Fibroblast of lung (primary cell): ENCODE measurements around the gene SLC44A4. TPM values are rescaled to one million over a fixed set of nuclear protein-coding genes. Genes with fewer than 3 reads are reported as not detected.
A peak's percentile ranks its signal among the peaks of the same experiment; 100 is the strongest.

ENCODE experiments used
- DNase-seq, 2 donors: peaks; one replicate each; pipeline versions ENCODE4 v3.0.0 to v3.0.0-alpha.2; 2010; ENCODE audit warnings: low read depth in 2 of 2
- H2AFZ ChIP-seq: 2 replicates; pipeline ENCODE4 v1.5.1; 2012; ENCODE audit warnings: low read length, control low read depth, inconsistent platforms
- H3K27ac ChIP-seq: 2 replicates; pipeline ENCODE4 v1.5.1; 2011; ENCODE audit warnings: low read length, control low read depth; ENCODE audit not compliant: insufficient read depth
- H3K27me3 ChIP-seq: 2 replicates; pipeline ENCODE4 v1.5.1; 2011; ENCODE audit warnings: mild to moderate bottlenecking, low read length; ENCODE audit not compliant: control insufficient read depth, insufficient read depth
- H3K36me3 ChIP-seq: 2 replicates; pipeline ENCODE4 v1.5.1; 2011; ENCODE audit warnings: low read length; ENCODE audit not compliant: control insufficient read depth, insufficient read depth
- H3K4me1 ChIP-seq: 2 replicates; pipeline ENCODE4 v1.5.1; 2011; ENCODE audit warnings: low read length; ENCODE audit not compliant: control insufficient read depth, insufficient read depth; ENCODE audit errors: extremely low read depth
- H3K4me2 ChIP-seq: 2 replicates; pipeline ENCODE4 v1.5.1; 2011; ENCODE audit warnings: low read length, control low read depth; ENCODE audit not compliant: insufficient read depth; ENCODE audit errors: extremely low read depth
- H3K4me3 ChIP-seq, 4 experiments: fragments of 200-600 bp in 1 of 4; sonication (generic) in 1 of 4; replicated peaks in 1 of 4; 2 replicates each; pipeline ENCODE4 v1.5.1; 2011 to 2016; ENCODE audit warnings: low read length in 4 of 4, low read depth in 3 of 4, mild to moderate bottlenecking in 3 of 4, control low read depth in 2 of 4, inconsistent platforms in 1 of 4, mixed read lengths in 1 of 4; ENCODE audit not compliant: insufficient read depth in 1 of 4; ENCODE audit errors: control extremely low read depth in 1 of 4
- H3K79me2 ChIP-seq: 2 replicates; pipeline ENCODE4 v1.5.1; 2012; ENCODE audit warnings: mild to moderate bottlenecking, low read length, inconsistent platforms; ENCODE audit not compliant: control insufficient read depth, insufficient read depth
- H3K9ac ChIP-seq: 2 replicates; pipeline ENCODE4 v1.5.1; 2011; ENCODE audit warnings: mild to moderate bottlenecking, low read length, control low read depth; ENCODE audit not compliant: insufficient read depth
- H3K9me3 ChIP-seq: 2 replicates; pipeline ENCODE4 v1.5.1; 2012; ENCODE audit warnings: low read depth, low read length; ENCODE audit not compliant: control insufficient read depth, insufficient read depth
- H4K20me1 ChIP-seq: 2 replicates; pipeline ENCODE4 v1.5.1; 2011; ENCODE audit warnings: low read length; ENCODE audit not compliant: control insufficient read depth, insufficient read depth; ENCODE audit errors: extremely low read depth
- EZH2 ChIP-seq: IDR thresholded peaks from 2 replicates; pipeline ENCODE4 v1.5.1; 2012; ENCODE audit warnings: low read length, control low read depth, mild to moderate bottlenecking; ENCODE audit errors: missing control alignments
- polyA plus RNA-seq, 2 donors: library from polyadenylated mRNA; depleted of rRNA in 1 of 2; stranded (reverse) in 1 of 2; unstranded in 1 of 2; fragments of >200 nt; gene quantifications; 2 replicates each; pipeline ENCODE4 v1.2.1, GENCODE V29; 2011 to 2012; ENCODE audit warnings: missing spikeins in 1 of 2
- total RNA-seq: library from RNA; depleted of rRNA; stranded (reverse); fragments of >200 nt; gene quantifications from 2 replicates; pipeline ENCODE4 v1.2.1, GENCODE V29; 2014
- TF ChIP-seq, protein P1 (sequence below), 2 donors: IDR thresholded peaks in 1 of 2; conservative IDR thresholded peaks in 1 of 2; 1 replicate in 1 of 2; 2 replicates in 1 of 2; pipeline ENCODE4 v1.5.1; 2011 to 2012; ENCODE audit warnings: low read length in 2 of 2, control low read depth in 1 of 2, inconsistent platforms in 1 of 2, low read depth in 1 of 2, mild to moderate bottlenecking in 1 of 2

Gene SLC44A4
- total and polyA plus RNA-seq, 2 donors (not counting 1 experiment from before 2014, with no cell fraction given), result not detected

DNA sequence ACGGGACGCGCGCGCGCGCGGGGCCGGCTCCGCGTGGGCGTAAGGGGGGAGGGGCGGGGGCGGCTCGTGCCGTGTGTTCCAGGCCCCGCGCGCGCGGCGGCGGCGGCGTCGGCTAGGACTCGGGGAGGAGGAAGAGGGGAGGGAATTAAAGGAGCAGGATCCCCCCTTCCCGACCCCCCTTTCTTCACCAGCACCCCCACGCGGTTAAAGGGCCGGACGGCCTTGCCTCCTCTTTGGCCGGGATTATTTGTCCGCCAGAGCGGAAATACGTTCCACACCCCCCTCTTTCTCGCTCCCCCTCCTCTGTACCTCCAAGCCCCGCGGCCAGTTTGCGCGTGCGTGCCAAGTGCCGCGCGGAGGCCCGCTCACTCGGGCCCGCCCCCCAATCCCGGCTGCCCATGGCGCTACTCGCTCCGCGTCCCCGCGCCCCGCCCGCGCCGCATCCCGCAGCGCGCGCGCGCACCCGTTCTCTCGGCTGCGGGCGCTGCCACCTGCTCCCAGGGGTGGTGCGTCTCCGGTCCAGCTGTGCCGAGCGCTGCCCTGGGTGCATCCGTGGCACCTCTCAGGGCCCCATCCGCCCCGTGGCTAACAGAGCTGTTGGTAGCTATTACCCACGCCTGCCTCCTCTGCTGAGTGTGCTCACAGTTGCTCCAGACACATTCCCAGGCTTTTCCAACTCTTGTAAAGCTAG lies 23.3 kb upstream of the SLC44A4 start, which contains the start of gene ZBTB12:
Gene ZBTB12, minus strand, starts transcription at position 134 of the 691 bp plus-strand sequence. CDS start 781 bp downstream, outside the sequence.
- no peaks in the 10 kb centered on the region for H3K27me3 ChIP-seq
- H3K9ac ChIP-seq, result peak within 1 kb of the TSS; percentile 50
- peak within 1 kb of the TSS; percentile 83 for H3K4me2 ChIP-seq
- H3K4me1 ChIP-seq, result peaks cover 11% of the 10 kb centered on the region
- H3K79me2 ChIP-seq, result peaks cover 9% of the 10 kb centered on the region
- peak; percentile 96 to 99 for DNase-seq
- H3K9me3 ChIP-seq, result no peaks in the 10 kb centered on the region
- peak within 1 kb of the TSS; percentile 63 to 68 (median 66) for H3K4me3 ChIP-seq
- H3K27ac ChIP-seq, result peak within 1 kb of the TSS; percentile 61
- peak within 1 kb of the TSS; percentile 78 for H2AFZ ChIP-seq
- TF ChIP-seq EZH2, result no peak
- TF ChIP-seq, protein P1, sequence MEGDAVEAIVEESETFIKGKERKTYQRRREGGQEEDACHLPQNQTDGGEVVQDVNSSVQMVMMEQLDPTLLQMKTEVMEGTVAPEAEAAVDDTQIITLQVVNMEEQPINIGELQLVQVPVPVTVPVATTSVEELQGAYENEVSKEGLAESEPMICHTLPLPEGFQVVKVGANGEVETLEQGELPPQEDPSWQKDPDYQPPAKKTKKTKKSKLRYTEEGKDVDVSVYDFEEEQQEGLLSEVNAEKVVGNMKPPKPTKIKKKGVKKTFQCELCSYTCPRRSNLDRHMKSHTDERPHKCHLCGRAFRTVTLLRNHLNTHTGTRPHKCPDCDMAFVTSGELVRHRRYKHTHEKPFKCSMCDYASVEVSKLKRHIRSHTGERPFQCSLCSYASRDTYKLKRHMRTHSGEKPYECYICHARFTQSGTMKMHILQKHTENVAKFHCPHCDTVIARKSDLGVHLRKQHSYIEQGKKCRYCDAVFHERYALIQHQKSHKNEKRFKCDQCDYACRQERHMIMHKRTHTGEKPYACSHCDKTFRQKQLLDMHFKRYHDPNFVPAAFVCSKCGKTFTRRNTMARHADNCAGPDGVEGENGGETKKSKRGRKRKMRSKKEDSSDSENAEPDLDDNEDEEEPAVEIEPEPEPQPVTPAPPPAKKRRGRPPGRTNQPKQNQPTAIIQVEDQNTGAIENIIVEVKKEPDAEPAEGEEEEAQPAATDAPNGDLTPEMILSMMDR (conservative IDR thresholded peaks at IDR 0.05 in 1 of 2, IDR thresholded peaks at IDR 0.05 in 1 of 2; ENCODE audit: low read depth in 1 of 2, low read length in 2 of 2), result no peak
- H3K36me3 ChIP-seq, result peaks cover 1% of the 10 kb centered on the region
- H4K20me1 ChIP-seq, result no peaks in the 10 kb centered on the region

DNA sequence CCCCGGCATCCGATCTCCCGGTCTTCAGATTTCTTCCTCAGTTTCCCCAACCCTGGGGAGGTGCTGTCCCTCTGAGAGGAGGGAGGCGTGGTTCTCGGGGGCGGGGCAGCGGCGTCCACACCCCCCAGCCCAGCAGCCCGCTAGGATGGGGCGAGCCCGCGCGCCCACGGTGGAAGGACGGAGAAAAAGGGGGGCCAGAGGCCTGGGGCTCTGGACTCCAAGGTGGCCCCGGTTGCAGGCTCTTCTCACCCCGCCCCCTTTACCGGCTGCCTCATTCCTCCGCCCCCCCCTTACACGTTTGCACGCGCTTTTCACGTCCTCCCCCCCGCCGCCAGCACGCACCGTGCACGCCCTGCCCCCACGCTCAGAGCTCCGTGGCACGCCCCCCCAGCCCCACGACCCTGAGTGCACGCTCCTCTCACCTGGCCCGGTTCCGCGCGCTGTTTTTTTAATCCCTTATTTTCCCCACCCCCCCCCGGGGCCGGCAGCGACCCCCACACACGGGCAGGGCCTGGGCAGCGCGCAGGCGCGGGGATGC lies 22.7 kb upstream of the SLC44A4 start:
- Histone ChIP-seq H3K79me2 (peaks cover 9% of the 10 kb centered on the region), H2AFZ (no peak overlapping the region), H3K27ac (peak overlapping the region; percentile 14), H3K9ac (peak overlapping the region; percentile 50), H3K9me3 (no peaks in the 10 kb centered on the region), H4K20me1 (no peaks in the 10 kb centered on the region), H3K4me1 (peaks cover 11% of the 10 kb centered on the region), H3K4me3 (peak overlapping the region; percentile 41 to 68 (median 56)), H3K4me2 (peak overlapping the region; percentile 69), H3K36me3 (peaks cover 1% of the 10 kb centered on the region), H3K27me3 (no peaks in the 10 kb centered on the region)
- TF ChIP-seq, protein P1 (conservative IDR thresholded peaks at IDR 0.05 in 1 of 2, IDR thresholded peaks at IDR 0.05 in 1 of 2; ENCODE audit: low read depth in 1 of 2, low read length in 2 of 2), result no peak
- no peak for TF ChIP-seq EZH2
- peak; percentile 30 to 62 for DNase-seq

DNA sequence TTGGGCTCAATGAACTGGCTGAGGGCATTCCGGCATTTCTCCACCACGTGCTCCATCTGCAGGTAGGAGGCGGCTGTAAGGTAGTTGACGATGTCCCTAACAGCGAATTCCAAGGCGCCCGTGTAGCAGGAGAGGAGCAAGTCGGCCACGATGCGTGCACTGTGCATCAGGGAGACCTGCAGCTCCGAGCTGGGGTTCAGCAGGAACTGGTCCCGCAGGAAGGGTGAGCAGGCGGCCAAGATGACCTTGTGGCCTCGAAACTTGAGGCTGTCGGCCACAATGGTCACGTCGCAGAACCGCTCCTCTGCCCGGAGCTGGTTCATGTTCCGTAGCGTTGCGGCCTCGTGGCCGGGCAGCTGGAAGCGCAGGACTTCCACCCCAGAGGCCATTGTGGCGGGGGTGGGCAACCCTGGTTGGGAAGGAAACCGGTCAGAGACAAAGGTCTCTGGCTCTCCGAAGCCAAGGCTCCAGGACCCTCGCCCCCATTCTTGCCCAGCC lies 22.2 kb upstream of the SLC44A4 start:
- Histone ChIP-seq H2AFZ (no peak overlapping the region), H4K20me1 (no peaks in the 10 kb centered on the region), H3K27ac (no peak overlapping the region), H3K9ac (peak overlapping the region; percentile 8), H3K27me3 (no peaks in the 10 kb centered on the region), H3K9me3 (no peaks in the 10 kb centered on the region), H3K79me2 (peaks cover 9% of the 10 kb centered on the region), H3K4me2 (peak overlapping the region; percentile 69), H3K36me3 (peaks cover 1% of the 10 kb centered on the region), H3K4me3 (peak overlapping the region; percentile 41 to 68 (median 56)), H3K4me1 (peaks cover 12% of the 10 kb centered on the region)
- TF ChIP-seq, protein P1 (conservative IDR thresholded peaks at IDR 0.05 in 1 of 2, IDR thresholded peaks at IDR 0.05 in 1 of 2; ENCODE audit: low read depth in 1 of 2, low read length in 2 of 2), result no peak
- no peak for TF ChIP-seq EZH2
- no peak for DNase-seq
